Measurements from ENCODE around the gene SYAP1. TPM values are rescaled to one million over a fixed set of nuclear protein-coding genes. Genes with fewer than 3 reads are reported as not detected.
A peak's percentile ranks its signal among the peaks of the same experiment; 100 is the strongest.

The SYAP1 gene
- total and polyA plus RNA-seq, 9 of the 15 experiments (the other 6 are each of a cell fraction or from before 2014, with no cell fraction given) = 5.7 to 35.3 (median 27.6) TPM

- TF ChIP-seq CEBPZ (IDR thresholded peaks at IDR 0.05; ENCODE audit: borderline replicate concordance, low read depth, low read length) (no peak), MLX (CRISPR knock-in tag; conservative IDR thresholded peaks at IDR 0.05) (no peak), ZNF23 (CRISPR knock-in tag; IDR thresholded peaks at IDR 0.05) (no peak), ZBTB49 (CRISPR knock-in tag; IDR thresholded peaks at IDR 0.05; ENCODE audit: borderline replicate concordance) (no peak), CHD4 (IDR thresholded peaks at IDR 0.05; ENCODE audit: insufficient read depth, insufficient replicate concordance, low read depth, low read length, poor library complexity, severe bottlenecking) (no peak), MBD1 (CRISPR knock-in tag; IDR thresholded peaks at IDR 0.05) (no peak), ZNF707 (CRISPR knock-in tag; conservative IDR thresholded peaks at IDR 0.05) (no peak), ZNF639 (CRISPR knock-in tag; conservative IDR thresholded peaks at IDR 0.05 in 1 of 2, IDR thresholded peaks at IDR 0.05 in 1 of 2) (peak in 1 of 2 experiments; percentile 58; a peak in 1 of 4 replicates), SMAD2 (IDR thresholded peaks at IDR 0.05; ENCODE audit: low read depth, low read length) (no peak), FIP1L1 (IDR thresholded peaks at IDR 0.05; ENCODE audit: low read depth, low read length, poor library complexity, severe bottlenecking) (peak; percentile 31), PTTG1 (tag; IDR thresholded peaks at IDR 0.05; ENCODE audit: low read depth) (no peak), SAFB (IDR thresholded peaks at IDR 0.05; ENCODE audit: borderline replicate concordance, low read depth, low read length) (no peak), IRF1 (CRISPR knock-in tag; IDR thresholded peaks at IDR 0.05; ENCODE audit: borderline replicate concordance) (no peak)
Observed at GRCh38 chrX:16719334-16720084, at the start of gene SYAP1 (continued).

Data from K562 (cell line).